Fibroblast of villous mesenchyme (primary cell): Measurements from ENCODE around the gene PEX7. TPM values are rescaled to one million over a fixed set of nuclear protein-coding genes. Genes with fewer than 3 reads are reported as not detected.
A peak's percentile ranks its signal among the peaks of the same experiment; 100 is the strongest.
"Not testable (repeated sequence)": the region's sequence is repeated elsewhere in the genome, so short reads cannot be mapped to it uniquely, and the experiment has no call there.

ENCODE experiments used
- DNase-seq: peaks from one replicate; pipeline ENCODE4 v3.0.0-alpha.2; 2010; ENCODE audit warnings: low read depth
- H3K4me3 ChIP-seq: 2 replicates; pipeline ENCODE4 v1.5.1; 2011; ENCODE audit warnings: low read depth, mild to moderate bottlenecking, low read length
- CTCF ChIP-seq: IDR thresholded peaks from 2 replicates; pipeline ENCODE4 v1.5.1; 2012; ENCODE audit warnings: low read depth, mild to moderate bottlenecking, low read length; ENCODE audit not compliant: insufficient read depth
- total RNA-seq: library from RNA; depleted of rRNA; stranded (reverse); fragments of >200 nt; gene quantifications from 2 replicates; pipeline ENCODE4 v1.2.3, GENCODE V29; 2012

The PEX7 gene
- total RNA-seq, 1 donor = 8.6 TPM

- TF ChIP-seq CTCF = no peak
- no peak overlapping the region for H3K4me3 ChIP-seq
- DNase-seq = no peak
Observed at GRCh38 chr6:136843210-136843609, 20.8 kb downstream of the PEX7 start.

- peak; percentile 81 for TF ChIP-seq CTCF
- H3K4me3 ChIP-seq = no peak overlapping the region
- DNase-seq = peak; percentile 79
Observed at GRCh38 chr6:136846046-136846445, 23.7 kb downstream of the PEX7 start.

GRCh38 chr6:136846477-136846876 is 24.1 kb downstream of the PEX7 start:
- not testable (repeated sequence) for DNase-seq, H3K4me3 ChIP-seq

- DNase-seq, H3K4me3 ChIP-seq: not testable (repeated sequence)
Observed at GRCh38 chr6:136849979-136850563, 27.7 kb downstream of the PEX7 start.

- no peak for DNase-seq
- H3K4me3 ChIP-seq = no peak overlapping the region
- no peak for TF ChIP-seq CTCF
Observed at GRCh38 chr6:136859430-136859829, 37.0 kb downstream of the PEX7 start.

GRCh38 chr6:136860043-136860442 is 37.7 kb downstream of the PEX7 start:
- H3K4me3 ChIP-seq = no peak overlapping the region
- TF ChIP-seq CTCF = no peak
- DNase-seq = no peak

- no peak for DNase-seq
- no peak overlapping the region for H3K4me3 ChIP-seq
- TF ChIP-seq CTCF = no peak
Observed at GRCh38 chr6:136862662-136863061, 40.3 kb downstream of the PEX7 start.

GRCh38 chr6:136863752-136864151 is 41.4 kb downstream of the PEX7 start:
- TF ChIP-seq CTCF = no peak
- no peak overlapping the region for H3K4me3 ChIP-seq
- DNase-seq = no peak
